Activated CD4-positive, alpha-beta T cell treated with anti-CD3 and anti-CD28 coated beads, Interleukin-2, amount 50 U/mL, for 1 hour (primary cell): ENCODE measurements around the gene TOMM70.
A peak's percentile ranks its signal among the peaks of the same experiment; 100 is the strongest.

Experiments
- DNase-seq: peaks from one replicate; pipeline ENCODE4 v3.0.0-alpha.2; 2020

TOMM70 gene

GRCh38 chr3:100319951-100320350 lies 80.9 kb downstream of the TOMM70 start:
- no peak for DNase-seq

GRCh38 chr3:100317912-100318311 lies 83.0 kb downstream of the TOMM70 start:
- no peak for DNase-seq

GRCh38 chr3:100316641-100317069 lies 84.2 kb downstream of the TOMM70 start:
- DNase-seq: peak; percentile 13
